Activated T-cell treated with anti-CD3 and anti-CD28 coated beads, Interleukin-2, amount 50 U/mL, for 1 hour (primary cell): Measurements from ENCODE around the gene PTPRN2.
"Not testable (repeated sequence)": the region's sequence is repeated elsewhere in the genome, so short reads cannot be mapped to it uniquely, and the experiment has no call there.

Source experiments
- DNase-seq: peaks from one replicate; pipeline ENCODE4 v3.0.0-alpha.2; 2020

Gene PTPRN2

DNA sequence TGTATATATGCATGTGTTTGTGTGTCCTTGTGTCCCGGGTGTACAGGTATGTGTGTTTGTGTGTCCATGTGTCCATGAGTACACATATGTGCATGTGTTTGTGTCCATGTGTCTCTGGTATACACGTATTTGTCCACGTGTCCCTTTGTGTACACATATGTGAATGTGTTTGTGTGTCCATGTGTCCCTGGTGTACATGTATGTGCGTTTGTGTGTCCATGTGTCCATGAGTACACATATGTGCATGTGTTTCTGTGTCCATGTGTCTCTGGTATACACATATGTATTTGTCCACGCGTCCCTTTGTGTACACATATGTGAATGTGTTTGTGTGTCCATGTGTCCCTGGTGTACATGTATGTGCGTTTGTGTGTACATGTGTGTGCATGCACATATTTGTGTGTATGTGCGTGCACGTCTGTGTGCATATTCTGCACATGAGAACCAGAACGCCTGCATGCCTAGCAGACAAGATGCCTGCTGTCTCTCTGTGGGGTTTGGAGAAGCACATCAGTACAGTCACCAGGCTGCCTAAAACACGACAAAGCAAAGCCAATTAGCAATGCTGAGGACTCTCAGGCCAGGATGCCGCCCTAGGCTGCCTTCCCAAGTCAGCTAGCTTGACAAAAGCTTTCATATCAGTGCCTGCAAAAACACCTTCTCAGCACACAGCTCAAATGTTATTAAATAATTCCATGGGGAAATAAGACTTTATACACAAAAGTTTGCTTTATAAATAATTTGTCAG is 327.8 kb downstream of the PTPRN2 start:
- no peak for DNase-seq

DNA sequence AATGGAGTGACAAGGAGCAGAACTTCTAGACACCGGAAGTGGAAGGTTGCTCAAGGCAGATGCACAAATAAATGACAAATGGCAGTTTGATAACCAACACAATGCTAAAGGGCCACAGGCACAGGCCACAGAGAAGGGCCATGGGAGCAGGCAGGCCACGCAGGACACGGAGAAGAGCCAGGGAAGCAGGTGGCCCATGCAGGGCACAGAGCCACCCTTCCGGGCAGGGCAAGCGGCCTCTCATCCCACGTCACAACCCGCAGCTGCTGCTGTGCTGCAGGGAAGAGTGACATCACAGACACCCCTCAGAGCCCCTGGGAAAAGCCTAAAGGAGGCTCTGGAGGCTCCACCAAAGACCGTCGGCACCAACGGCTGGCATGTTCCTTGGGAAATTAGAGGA is 328.5 kb downstream of the PTPRN2 start:
- no peak for DNase-seq

- DNase-seq, result no peak
These were observed 329.1 kb downstream of the PTPRN2 start for GRCh38 chr7:158258411-158259130.

DNA sequence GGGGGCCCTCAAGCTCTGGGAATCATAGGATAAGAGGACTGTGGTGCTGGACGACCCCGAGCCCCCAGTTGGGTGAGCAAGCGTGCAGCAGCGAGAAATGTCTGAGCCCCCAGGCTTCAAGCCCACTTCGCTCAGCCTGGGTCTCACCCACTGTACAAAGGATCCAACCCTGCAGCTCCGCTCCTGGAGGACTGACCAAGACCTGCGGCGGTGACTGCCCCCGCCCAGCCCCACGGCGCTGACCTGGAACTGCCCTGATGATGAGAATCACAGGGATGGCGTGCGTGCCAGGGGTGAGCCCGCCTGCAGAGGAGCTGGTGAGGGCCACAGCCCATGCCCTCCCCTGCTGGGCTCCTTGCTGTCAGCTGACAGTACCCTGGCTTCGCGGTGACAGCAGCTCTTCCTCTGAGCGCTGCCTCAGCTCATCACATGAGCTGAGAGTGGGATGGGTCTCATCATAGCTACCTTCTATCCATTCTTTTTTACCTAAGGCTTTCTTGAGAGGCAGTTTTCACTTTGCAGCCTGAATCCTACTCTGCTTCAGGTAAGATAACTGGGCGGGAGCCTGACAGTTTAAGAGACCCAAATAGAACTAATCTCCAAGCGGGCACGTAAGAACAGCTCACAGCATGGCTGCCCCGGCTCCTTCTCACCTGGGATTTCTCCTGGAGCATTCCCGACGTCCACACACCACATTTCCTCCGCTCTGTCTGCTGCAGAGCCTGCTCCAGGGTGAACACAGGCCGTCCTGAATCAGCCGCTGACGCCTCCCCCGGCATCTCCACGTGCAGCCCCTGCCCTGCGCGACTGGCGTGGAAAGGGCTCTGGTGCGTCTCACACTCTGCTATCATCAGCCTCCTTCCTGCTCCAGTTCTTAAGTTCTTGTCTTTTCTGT is 329.9 kb downstream of the PTPRN2 start:
- DNase-seq, result no peak

GRCh38 chr7:158257001-158257400 is 330.6 kb downstream of the PTPRN2 start:
- no peak for DNase-seq

DNA sequence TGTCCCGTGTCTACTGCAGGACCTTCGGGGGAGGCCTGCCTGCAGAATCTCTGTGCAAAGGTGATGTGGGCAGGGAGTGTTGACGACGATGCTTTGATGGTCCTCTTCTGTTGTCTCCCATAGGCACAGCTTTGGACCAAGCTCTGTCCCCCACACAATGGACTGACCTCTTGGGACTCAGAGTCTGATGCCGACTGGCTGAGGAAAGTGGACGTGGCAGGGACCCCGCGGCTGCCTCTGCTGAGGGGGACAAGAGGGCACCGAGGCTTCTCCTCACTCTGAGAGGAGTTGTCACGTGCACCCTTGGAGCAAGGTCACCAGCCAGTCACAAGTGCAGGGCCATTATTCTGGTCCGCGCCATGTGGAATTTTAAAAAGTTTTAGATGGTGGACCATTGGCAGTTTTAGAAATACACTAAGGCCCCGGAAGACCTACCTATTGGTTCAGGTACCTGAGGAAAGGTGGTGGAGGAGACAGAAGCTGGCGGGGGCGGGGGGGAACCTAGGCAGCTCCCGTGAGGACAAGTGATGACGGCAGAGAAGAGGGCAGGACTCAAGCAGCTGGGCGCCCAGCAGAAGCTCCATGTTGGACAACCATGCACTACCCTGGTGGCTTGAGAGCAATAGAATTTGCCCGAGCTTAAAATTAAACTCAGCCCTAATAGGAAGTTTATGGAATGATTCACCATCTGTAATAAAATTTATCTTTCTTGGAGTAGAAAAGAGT is 331.4 kb downstream of the PTPRN2 start:
- DNase-seq, result no peak

GRCh38 chr7:158255558-158255957 is 332.1 kb downstream of the PTPRN2 start:
- DNase-seq, result no peak

- no peak for DNase-seq
These were observed 332.5 kb downstream of the PTPRN2 start for GRCh38 chr7:158255156-158255555.

- not testable (repeated sequence) for DNase-seq
These were observed 334.0 kb downstream of the PTPRN2 start for GRCh38 chr7:158253670-158254045.

GRCh38 chr7:158252837-158253669 is 334.6 kb downstream of the PTPRN2 start:
- DNase-seq, result no peak

DNA sequence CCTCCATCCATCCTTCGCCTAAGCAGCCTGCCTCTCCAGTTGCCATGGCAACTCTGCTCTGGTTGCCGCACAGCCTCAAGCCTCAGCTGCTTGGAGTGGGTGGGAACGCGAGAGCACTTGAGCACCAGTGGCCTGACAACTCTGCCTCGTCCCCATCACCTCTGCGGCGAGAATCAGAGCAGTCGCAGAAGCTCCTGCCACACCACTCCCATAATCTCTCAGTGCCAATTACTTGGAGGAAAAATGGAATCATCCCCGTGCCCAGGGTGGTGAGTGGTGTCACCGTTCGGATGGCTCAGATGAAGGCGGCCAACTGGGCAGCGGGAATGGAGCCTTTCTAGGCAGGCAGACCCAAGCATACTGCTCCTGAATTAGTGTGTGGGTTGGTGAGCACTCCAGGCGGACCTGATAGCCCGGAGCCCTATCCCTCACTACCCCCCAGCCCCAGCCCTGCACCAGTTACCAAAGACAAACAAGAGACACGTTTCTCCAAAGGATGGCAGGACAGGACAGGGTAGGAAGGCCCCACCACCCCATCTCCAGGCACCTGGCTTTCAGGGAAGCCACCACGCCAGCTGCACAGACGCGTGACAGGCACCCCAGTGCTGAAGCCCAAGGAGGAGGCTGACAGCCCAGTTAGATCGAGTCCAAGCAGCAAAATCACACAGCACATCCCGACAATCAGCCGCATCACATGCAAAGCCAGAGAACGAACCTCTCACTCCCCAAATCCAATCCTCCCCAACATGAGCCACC is 335.4 kb downstream of the PTPRN2 start:
- no peak for DNase-seq

DNA sequence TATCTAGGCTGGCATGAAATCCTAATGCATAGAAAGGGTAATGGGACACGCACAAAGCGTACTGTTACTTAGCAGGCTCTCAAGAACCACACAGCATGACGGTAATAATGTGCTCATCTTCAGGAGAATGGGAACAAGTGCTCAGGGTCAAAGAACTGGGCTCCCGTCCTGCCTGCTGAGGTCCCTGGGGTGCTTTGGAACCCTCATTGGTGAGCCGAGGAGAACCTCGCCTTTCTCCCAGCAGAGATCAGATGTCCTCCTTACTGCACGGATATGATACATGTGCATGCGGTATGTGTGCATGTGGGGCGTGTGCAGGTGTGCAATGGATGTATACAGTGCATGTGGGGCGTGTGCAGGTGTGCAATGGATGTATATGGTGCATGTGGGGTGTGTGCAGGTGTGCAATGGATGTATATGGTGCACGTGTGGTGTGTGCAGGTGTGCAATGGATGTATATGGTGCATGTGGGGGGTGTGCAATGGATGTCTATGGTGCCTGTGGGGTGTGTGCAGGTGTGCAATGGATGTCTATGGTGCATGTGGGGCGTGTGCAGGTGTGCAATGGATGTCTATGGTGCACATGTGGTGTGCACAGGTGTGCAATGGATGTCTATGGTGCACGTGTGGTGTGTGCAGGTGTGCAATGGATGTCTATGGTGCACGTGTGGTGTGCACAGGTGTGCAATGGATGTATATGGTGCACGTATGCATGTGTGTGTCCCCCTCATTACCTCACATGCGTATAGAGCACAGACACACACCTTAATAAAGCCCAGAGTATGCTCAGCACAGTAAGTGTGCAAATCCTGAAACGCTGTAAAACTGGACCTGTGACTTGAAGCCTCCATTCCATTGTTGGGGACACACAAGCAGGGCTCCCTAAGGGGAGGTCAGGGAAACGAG is 336.3 kb downstream of the PTPRN2 start:
- no peak for DNase-seq

GRCh38 chr7:158249692-158250091 is 337.9 kb downstream of the PTPRN2 start:
- DNase-seq, result no peak

- DNase-seq, result no peak
These were observed 338.8 kb downstream of the PTPRN2 start for GRCh38 chr7:158248816-158249215.

DNA sequence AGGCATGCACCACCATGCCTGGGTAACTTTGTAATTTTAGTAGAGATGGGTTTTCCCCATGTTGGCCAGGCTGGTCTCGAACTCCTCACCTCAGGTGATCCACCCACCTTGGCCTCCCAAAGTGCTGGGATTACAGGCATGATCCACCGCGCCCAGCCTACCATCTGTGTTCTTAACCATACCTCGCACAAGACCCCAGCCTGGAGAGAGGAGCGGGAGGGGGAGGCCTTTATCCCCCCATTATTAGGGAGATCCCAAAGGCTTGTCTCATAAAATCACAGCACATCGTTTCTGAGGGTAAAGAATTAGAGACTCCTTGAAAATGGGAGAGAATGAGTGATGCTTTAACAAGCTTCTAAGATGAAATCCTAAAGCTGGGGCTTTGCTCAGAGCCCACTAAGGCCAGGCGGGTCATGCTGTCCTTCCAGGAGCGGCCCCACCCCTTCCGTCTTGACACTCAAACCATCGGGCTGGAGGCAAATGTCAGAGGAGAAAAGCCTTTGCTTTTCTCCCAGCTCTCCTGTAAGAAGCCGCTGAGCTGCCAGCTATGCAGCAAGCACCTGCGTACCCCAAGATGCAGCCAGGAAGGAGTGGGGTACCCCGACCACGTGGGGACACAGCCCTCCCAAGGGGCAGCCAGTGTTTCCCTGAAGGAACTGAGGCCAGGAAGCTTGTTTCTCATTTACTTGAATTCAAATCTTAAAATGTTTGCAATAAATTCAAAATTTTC is 339.7 kb downstream of the PTPRN2 start:
- DNase-seq, result no peak

- DNase-seq, result no peak
These were observed 340.5 kb downstream of the PTPRN2 start for GRCh38 chr7:158246960-158247673.

- DNase-seq, result no peak
These were observed 341.2 kb downstream of the PTPRN2 start for GRCh38 chr7:158246272-158246959.

GRCh38 chr7:158245724-158246041 is 341.9 kb downstream of the PTPRN2 start:
- no peak for DNase-seq
